ENCODE results near the gene BET1L. TPM values are rescaled to one million over a fixed set of nuclear protein-coding genes. Genes with fewer than 3 reads are reported as not detected.

Gene BET1L
- total RNA-seq, 1 donor from 2014 or later = 73.2 TPM

DNA sequence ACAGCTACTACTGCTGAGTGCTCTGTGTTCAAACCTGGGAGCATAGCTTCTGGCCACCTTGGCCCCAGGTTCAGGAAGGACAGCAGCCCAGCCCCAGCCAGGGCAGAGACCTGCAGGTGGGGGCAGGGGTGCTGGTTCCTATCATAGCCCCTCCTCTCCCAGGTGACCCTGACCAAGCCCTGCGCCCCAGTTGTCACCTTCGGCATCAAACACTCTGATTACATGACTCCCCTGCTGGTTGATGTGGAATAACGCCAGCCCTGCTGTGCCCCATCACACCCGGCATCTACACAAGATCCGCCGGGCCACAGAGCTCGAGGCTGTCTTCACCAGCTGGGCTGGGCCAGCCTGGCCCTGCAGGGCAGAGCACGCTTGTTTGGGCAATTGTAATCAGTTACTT lies 7.4 kb downstream of the BET1L start:
- Histone ChIP-seq H3K9me3 (ENCODE audit: insufficient read depth, low read depth, low read length) (no peaks in the 10 kb centered on the region), H2AFZ (ENCODE audit: low read depth, low read length) (no peak overlapping the region), H3K27me3 (ENCODE audit: insufficient read depth, low read length) (no peaks in the 10 kb centered on the region), H3K36me3 (ENCODE audit: insufficient read depth, low read length) (peaks cover 7% of the 10 kb centered on the region), H3K27ac (ENCODE audit: low read depth, low read length) (no peak overlapping the region), H3K4me3 (ENCODE audit: insufficient read depth, low read depth, low read length) (no peak overlapping the region), H3K9ac (ENCODE audit: low read length) (no peak overlapping the region), H3K4me1 (ENCODE audit: insufficient read depth, low read length) (no peaks in the 10 kb centered on the region), H4K20me1 (ENCODE audit: insufficient read depth, low read length) (peaks cover 53% of the 10 kb centered on the region), H3K79me2 (ENCODE audit: insufficient read depth, low read length) (peaks cover 24% of the 10 kb centered on the region), H3K4me2 (ENCODE audit: low read length) (no peak overlapping the region)
- H3K27ac Mint-ChIP-seq (ENCODE audit: unreplicated experiment) = no peak overlapping the region
- H3K9me3 Mint-ChIP-seq (ENCODE audit: unreplicated experiment) = no peaks in the 10 kb centered on the region
- peaks cover 13% of the 10 kb centered on the region for H3K36me3 Mint-ChIP-seq (ENCODE audit: low read depth, unreplicated experiment)
- H3K27me3 Mint-ChIP-seq (ENCODE audit: low read depth, unreplicated experiment) = peaks cover 3% of the 10 kb centered on the region
- no peak for TF ChIP-seq EZH2 (IDR thresholded peaks at IDR 0.05; ENCODE audit: insufficient read depth, low read length)
- TF ChIP-seq, protein P1, sequence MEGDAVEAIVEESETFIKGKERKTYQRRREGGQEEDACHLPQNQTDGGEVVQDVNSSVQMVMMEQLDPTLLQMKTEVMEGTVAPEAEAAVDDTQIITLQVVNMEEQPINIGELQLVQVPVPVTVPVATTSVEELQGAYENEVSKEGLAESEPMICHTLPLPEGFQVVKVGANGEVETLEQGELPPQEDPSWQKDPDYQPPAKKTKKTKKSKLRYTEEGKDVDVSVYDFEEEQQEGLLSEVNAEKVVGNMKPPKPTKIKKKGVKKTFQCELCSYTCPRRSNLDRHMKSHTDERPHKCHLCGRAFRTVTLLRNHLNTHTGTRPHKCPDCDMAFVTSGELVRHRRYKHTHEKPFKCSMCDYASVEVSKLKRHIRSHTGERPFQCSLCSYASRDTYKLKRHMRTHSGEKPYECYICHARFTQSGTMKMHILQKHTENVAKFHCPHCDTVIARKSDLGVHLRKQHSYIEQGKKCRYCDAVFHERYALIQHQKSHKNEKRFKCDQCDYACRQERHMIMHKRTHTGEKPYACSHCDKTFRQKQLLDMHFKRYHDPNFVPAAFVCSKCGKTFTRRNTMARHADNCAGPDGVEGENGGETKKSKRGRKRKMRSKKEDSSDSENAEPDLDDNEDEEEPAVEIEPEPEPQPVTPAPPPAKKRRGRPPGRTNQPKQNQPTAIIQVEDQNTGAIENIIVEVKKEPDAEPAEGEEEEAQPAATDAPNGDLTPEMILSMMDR (IDR thresholded peaks at IDR 0.05; ENCODE audit: insufficient read depth, low read depth, low read length) = no peak
- FAIRE-seq = no peak
- no peak for DNase-seq (ENCODE audit: low read depth)
- H3K4me3 Mint-ChIP-seq (ENCODE audit: unreplicated experiment) = no peak overlapping the region
- peaks cover 24% of the 10 kb centered on the region for H3K4me1 Mint-ChIP-seq (ENCODE audit: low read depth, unreplicated experiment)

DNA sequence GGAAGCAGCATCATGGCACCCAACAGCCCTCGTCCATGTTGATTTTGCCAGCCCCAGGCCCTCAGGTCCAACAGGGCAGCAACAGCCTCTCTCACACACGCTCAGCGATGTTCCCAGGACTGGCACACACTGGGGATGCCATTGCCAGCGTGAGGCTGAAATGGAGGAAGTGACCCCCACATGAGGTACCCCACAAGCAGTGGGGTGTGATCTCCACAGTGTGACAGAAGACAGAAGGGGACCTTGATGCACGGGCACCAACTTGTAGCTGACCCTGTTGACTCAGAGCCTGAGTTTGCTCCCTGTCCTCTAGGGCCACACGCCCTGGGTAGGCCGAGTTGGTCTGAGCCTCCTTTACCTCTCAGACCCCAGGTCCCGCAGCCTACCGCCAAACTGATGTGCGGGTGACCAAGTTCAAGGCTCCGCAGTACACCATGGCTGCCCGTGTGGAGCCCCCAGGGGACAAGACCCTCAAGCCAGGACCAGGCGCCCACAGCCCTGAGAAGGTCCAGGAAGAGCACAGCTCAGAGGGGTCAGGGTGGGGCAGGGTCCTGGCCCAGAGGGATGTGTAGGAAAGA lies 8.1 kb downstream of the BET1L start:
- Histone ChIP-seq H3K4me3 (ENCODE audit: insufficient read depth, low read depth, low read length) (no peak overlapping the region), H3K4me2 (ENCODE audit: low read length) (no peak overlapping the region), H4K20me1 (ENCODE audit: insufficient read depth, low read length) (peaks cover 46% of the 10 kb centered on the region), H3K4me1 (ENCODE audit: insufficient read depth, low read length) (no peaks in the 10 kb centered on the region), H3K27me3 (ENCODE audit: insufficient read depth, low read length) (no peaks in the 10 kb centered on the region), H3K36me3 (ENCODE audit: insufficient read depth, low read length) (peaks cover 2% of the 10 kb centered on the region), H2AFZ (ENCODE audit: low read depth, low read length) (no peak overlapping the region), H3K27ac (ENCODE audit: low read depth, low read length) (no peak overlapping the region), H3K9ac (ENCODE audit: low read length) (no peak overlapping the region), H3K79me2 (ENCODE audit: insufficient read depth, low read length) (peaks cover 17% of the 10 kb centered on the region), H3K9me3 (ENCODE audit: insufficient read depth, low read depth, low read length) (no peaks in the 10 kb centered on the region)
- no peak for TF ChIP-seq EZH2 (IDR thresholded peaks at IDR 0.05; ENCODE audit: insufficient read depth, low read length)
- Mint-ChIP-seq H3K4me3 (ENCODE audit: unreplicated experiment) (no peak overlapping the region), H3K27ac (ENCODE audit: unreplicated experiment) (no peak overlapping the region), H3K27me3 (ENCODE audit: low read depth, unreplicated experiment) (peaks cover 3% of the 10 kb centered on the region), H3K36me3 (ENCODE audit: low read depth, unreplicated experiment) (peaks cover 13% of the 10 kb centered on the region), H3K4me1 (ENCODE audit: low read depth, unreplicated experiment) (peaks cover 19% of the 10 kb centered on the region), H3K9me3 (ENCODE audit: unreplicated experiment) (no peaks in the 10 kb centered on the region)
- DNase-seq (ENCODE audit: low read depth) (no peak), FAIRE-seq (no peak)

DNA sequence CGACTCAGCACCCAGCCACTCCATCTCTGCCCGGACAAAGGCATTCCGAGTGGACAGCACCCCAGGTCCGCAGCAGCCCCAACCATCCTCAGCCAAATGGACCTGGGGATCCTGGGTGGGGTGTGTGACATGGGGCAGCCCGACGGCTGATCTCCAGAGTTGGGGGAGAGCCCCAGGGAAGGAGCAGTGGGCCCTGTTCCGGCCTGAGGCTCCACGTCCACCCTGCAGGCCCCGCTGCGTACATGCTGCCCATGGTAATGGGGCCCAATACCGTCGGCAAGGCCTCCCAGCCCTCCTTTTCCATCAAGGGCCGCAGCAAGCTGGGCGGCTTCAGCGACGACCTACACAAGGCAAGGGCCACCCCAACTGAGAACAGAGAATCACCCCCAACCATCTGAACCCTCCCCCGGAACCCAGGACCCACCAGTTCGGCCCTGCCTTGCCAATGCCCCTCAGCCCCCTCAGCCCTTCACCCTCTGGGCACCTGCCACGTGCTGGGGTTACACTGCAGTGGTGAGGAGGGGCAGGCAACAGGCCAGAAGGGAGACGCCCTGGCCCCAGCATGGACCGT lies 8.9 kb downstream of the BET1L start:
- Histone ChIP-seq H3K79me2 (ENCODE audit: insufficient read depth, low read length) (peaks cover 10% of the 10 kb centered on the region), H3K4me1 (ENCODE audit: insufficient read depth, low read length) (no peaks in the 10 kb centered on the region), H3K9me3 (ENCODE audit: insufficient read depth, low read depth, low read length) (no peaks in the 10 kb centered on the region), H3K36me3 (ENCODE audit: insufficient read depth, low read length) (no peaks in the 10 kb centered on the region), H3K9ac (ENCODE audit: low read length) (no peak overlapping the region), H3K27ac (ENCODE audit: low read depth, low read length) (no peak overlapping the region), H3K27me3 (ENCODE audit: insufficient read depth, low read length) (no peaks in the 10 kb centered on the region), H4K20me1 (ENCODE audit: insufficient read depth, low read length) (peaks cover 38% of the 10 kb centered on the region), H2AFZ (ENCODE audit: low read depth, low read length) (no peak overlapping the region), H3K4me2 (ENCODE audit: low read length) (no peak overlapping the region), H3K4me3 (ENCODE audit: insufficient read depth, low read depth, low read length) (no peak overlapping the region)
- no peak for DNase-seq (ENCODE audit: low read depth)
- no peak overlapping the region for H3K4me3 Mint-ChIP-seq (ENCODE audit: unreplicated experiment)
- H3K9me3 Mint-ChIP-seq (ENCODE audit: unreplicated experiment) = no peaks in the 10 kb centered on the region
- FAIRE-seq = no peak
- peaks cover 10% of the 10 kb centered on the region for H3K36me3 Mint-ChIP-seq (ENCODE audit: low read depth, unreplicated experiment)
- peaks cover 12% of the 10 kb centered on the region for H3K4me1 Mint-ChIP-seq (ENCODE audit: low read depth, unreplicated experiment)
- H3K27ac Mint-ChIP-seq (ENCODE audit: unreplicated experiment) = no peak overlapping the region
- H3K27me3 Mint-ChIP-seq (ENCODE audit: low read depth, unreplicated experiment) = peaks cover 3% of the 10 kb centered on the region
- TF ChIP-seq EZH2 (IDR thresholded peaks at IDR 0.05; ENCODE audit: insufficient read depth, low read length) = no peak
- TF ChIP-seq, protein P1 (IDR thresholded peaks at IDR 0.05; ENCODE audit: insufficient read depth, low read depth, low read length) = no peak

Measured in astrocyte (in vitro differentiated cells and primary cell).